ENCODE measurements around the gene ATP6V0A4.
"Not testable (repeated sequence)": the region's sequence is repeated elsewhere in the genome, so short reads cannot be mapped to it uniquely, and the experiment has no call there.

- not testable (repeated sequence) for TF ChIP-seq CTCF, POLR2A (IDR thresholded peaks at IDR 0.05)
These were observed 13.3 kb upstream of the ATP6V0A4 start for GRCh38 chr7:138811327-138811726.
